GM23338 (cell line): Measurements from ENCODE around the gene EPHB6. TPM values are rescaled to one million over a fixed set of nuclear protein-coding genes. Genes with fewer than 3 reads are reported as not detected.

Experiments used
- ATAC-seq: fragments of 200-7000 bp; cut with Tn5 transposase; 3 replicates; pipeline ENCODE4 v1.9.1; 2020
- DNase-seq: peaks from one replicate; pipeline ENCODE4 v3.0.0-alpha.2; 2015; ENCODE audit warnings: low spot score
- H2AFZ ChIP-seq: fragments of 200-600 bp; sonication (generic); 2 replicates; pipeline ENCODE4 v1.8.0; 2016; ENCODE audit warnings: antibody characterized with exemption, mild to moderate bottlenecking, moderate library complexity
- H3F3A ChIP-seq: fragments of 200-600 bp; sonication (generic); replicated peaks from 2 replicates; pipeline ENCODE4 v1.8.0; 2017; ENCODE audit warnings: antibody characterized with exemption, mixed run types, low read depth
- H3K27ac ChIP-seq: fragments of 200-600 bp; sonication (generic); 2 replicates; pipeline ENCODE4 v1.6.1; 2016; ENCODE audit warnings: low read depth
- H3K27me3 ChIP-seq: fragments of 200-600 bp; sonication (generic); 2 replicates; pipeline ENCODE4 v1.8.0; 2016; ENCODE audit warnings: mild to moderate bottlenecking, mixed run types, moderate library complexity; ENCODE audit not compliant: insufficient read depth
- H3K36me3 ChIP-seq: fragments of 200-600 bp; sonication (generic); 2 replicates; pipeline ENCODE4 v1.8.0; 2016; ENCODE audit warnings: mild to moderate bottlenecking; ENCODE audit not compliant: insufficient read depth
- H3K4me1 ChIP-seq: fragments of 200-600 bp; sonication (generic); 2 replicates; pipeline ENCODE4 v1.8.0; 2016; ENCODE audit warnings: mild to moderate bottlenecking, moderate library complexity; ENCODE audit not compliant: insufficient read depth
- H3K4me2 ChIP-seq: fragments of 200-600 bp; sonication (generic); 2 replicates; pipeline ENCODE4 v1.7.1; 2017; ENCODE audit warnings: mixed run types
- H3K4me3 ChIP-seq: fragments of 200-600 bp; sonication (generic); 2 replicates; pipeline ENCODE4 v1.6.1; 2016; ENCODE audit warnings: mixed run types
- H3K79me2 ChIP-seq: fragments of 200-600 bp; sonication (generic); replicated peaks from 2 replicates; pipeline ENCODE4 v1.8.0; 2017; ENCODE audit warnings: mild to moderate bottlenecking; ENCODE audit not compliant: insufficient read depth
- H3K9me2 ChIP-seq: fragments of 200-600 bp; sonication (generic); 2 replicates; pipeline ENCODE4 v1.8.0; 2017; ENCODE audit not compliant: insufficient read depth
- H4K20me1 ChIP-seq: fragments of 200-600 bp; sonication (generic); replicated peaks from 2 replicates; pipeline ENCODE4 v1.8.0; 2017; ENCODE audit warnings: mild to moderate bottlenecking; ENCODE audit not compliant: insufficient read depth
- H3K27ac Mint-ChIP-seq: 2 replicates; pipeline ENCODE4 v1.8.0; 2020; ENCODE audit warnings: inconsistent platforms, mild to moderate bottlenecking, moderate library complexity, mixed read lengths
- H3K27me3 Mint-ChIP-seq: 3 replicates; pipeline ENCODE4 v1.8.0; 2022; ENCODE audit warnings: low read depth, mild to moderate bottlenecking, moderate library complexity, mixed read lengths, inconsistent platforms; ENCODE audit not compliant: insufficient read depth, poor library complexity
- H3K36me3 Mint-ChIP-seq: 3 replicates; pipeline ENCODE4 v1.8.0; 2021; ENCODE audit warnings: low read depth, mild to moderate bottlenecking, inconsistent platforms, moderate library complexity, mixed read lengths
- H3K4me1 Mint-ChIP-seq: 3 replicates; pipeline ENCODE4 v1.8.0; 2020; ENCODE audit warnings: mild to moderate bottlenecking, inconsistent platforms, mixed read lengths
- H3K4me3 Mint-ChIP-seq: 3 replicates; pipeline ENCODE4 v1.8.0; 2021; ENCODE audit warnings: moderate library complexity, mild to moderate bottlenecking, inconsistent platforms, mixed read lengths
- H3K9me3 Mint-ChIP-seq: 3 replicates; pipeline ENCODE4 v1.8.0; 2020; ENCODE audit warnings: moderate library complexity, mild to moderate bottlenecking, inconsistent platforms, mixed read lengths
- CREB1 ChIP-seq: fragments of 250-450 bp; sonication (Bioruptor Pico); IDR thresholded peaks from 2 replicates; pipeline ENCODE4 v1.5.0; 2020; ENCODE audit warnings: low read depth, mild to moderate bottlenecking, moderate library complexity
- CTCF ChIP-seq, 2 experiments: fragments of 200-600 bp in 1 of 2; sonication (generic) in 1 of 2; conservative IDR thresholded peaks; 2 replicates each; pipeline versions ENCODE4 v1.5.1 to v1.6.1; 2016 to 2017; ENCODE audit warnings: antibody characterized with exemption in 2 of 2, low read depth in 2 of 2, mild to moderate bottlenecking in 2 of 2, moderate library complexity in 1 of 2
- EZH2 ChIP-seq: fragments of 200-600 bp; sonication (generic); IDR thresholded peaks from one replicate; pipeline ENCODE4 v1.8.0; 2017; ENCODE audit warnings: antibody characterized with exemption, mild to moderate bottlenecking, low read depth; ENCODE audit not compliant: unreplicated experiment
- EZH2phosphoT487 ChIP-seq: fragments of 200-600 bp; sonication (generic); IDR thresholded peaks from one replicate; pipeline ENCODE4 v1.8.1; 2018; ENCODE audit warnings: antibody characterized with exemption; ENCODE audit not compliant: unreplicated experiment
- JUNB ChIP-seq: IDR thresholded peaks from one replicate; pipeline ENCODE4 v1.6.1; 2016; ENCODE audit warnings: antibody characterized with exemption; ENCODE audit not compliant: unreplicated experiment
- NANOG ChIP-seq: IDR thresholded peaks from 2 replicates; pipeline ENCODE4 v1.6.1; 2016; ENCODE audit warnings: antibody characterized with exemption, borderline replicate concordance
- POLR2AphosphoS5 ChIP-seq: IDR thresholded peaks from 2 replicates; pipeline ENCODE4 v1.6.1; 2016; ENCODE audit warnings: antibody characterized with exemption, low read depth
- REST ChIP-seq: IDR thresholded peaks from one replicate; pipeline ENCODE4 v1.6.1; 2018; ENCODE audit warnings: antibody characterized with exemption; ENCODE audit not compliant: unreplicated experiment
- STAT1 ChIP-seq: IDR thresholded peaks from one replicate; pipeline ENCODE4 v1.6.1; 2016; ENCODE audit warnings: antibody characterized with exemption; ENCODE audit not compliant: unreplicated experiment
- ZNF114 ChIP-seq: fragments of 250-450 bp; sonication (Bioruptor Pico); IDR thresholded peaks from 2 replicates; pipeline ENCODE4 v1.5.0; 2020; ENCODE audit warnings: mild to moderate bottlenecking, moderate library complexity
- ZNF331 ChIP-seq: fragments of 250-450 bp; sonication (Bioruptor Pico); IDR thresholded peaks from 2 replicates; pipeline ENCODE4 v1.5.0; 2020; ENCODE audit warnings: low read depth, mild to moderate bottlenecking, moderate library complexity
- polyA plus RNA-seq: library from polyadenylated mRNA; unstranded; fragments of >200 nt; fragmentation: Nextera tagmentation; extraction: Ambion mirVana; gene quantifications from 2 replicates; pipeline ENCODE4 v1.2.1, GENCODE V29; 2016
- total RNA-seq: library from RNA; depleted of rRNA; stranded (reverse); fragments of >200 nt; shearing (Covaris generic); gene quantifications from 2 replicates; pipeline ENCODE4 v1.2.3, GENCODE V29; 2014
- TF ChIP-seq, protein P1 (sequence below): fragments of 250-450 bp; sonication (Bioruptor Pico); IDR thresholded peaks from 2 replicates; pipeline ENCODE4 v1.5.0; 2020; ENCODE audit warnings: mild to moderate bottlenecking, moderate library complexity
- TF ChIP-seq, protein P2 (sequence below): IDR thresholded peaks from 2 replicates; pipeline ENCODE4 v1.6.1; 2016; ENCODE audit warnings: antibody characterized with exemption

The EPHB6 gene
- total and polyA plus RNA-seq, 2 experiments from 2014 or later = 20.8 to 27.5 TPM

DNA sequence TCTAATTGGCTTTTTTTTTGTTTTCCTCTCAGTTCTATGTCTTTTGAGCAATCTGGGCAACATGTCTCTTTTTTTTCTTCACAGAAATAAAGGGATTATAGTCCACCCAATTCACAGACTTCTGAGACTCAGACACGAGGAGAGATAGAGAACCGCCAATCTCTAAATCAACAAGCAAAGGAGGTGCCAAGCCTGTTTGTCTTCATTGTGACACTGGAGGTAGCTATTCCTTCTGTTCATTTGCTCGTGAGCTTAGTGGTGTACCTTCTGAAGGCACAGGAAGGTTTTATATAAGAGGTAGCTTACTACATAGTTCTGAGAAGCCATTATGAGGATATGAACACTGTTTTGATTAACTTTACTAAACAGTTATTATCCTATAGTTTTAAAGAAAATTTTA, 6.1 kb downstream of the EPHB6 start:
- H3K9me3 Mint-ChIP-seq = no peaks in the 10 kb centered on the region; the same call in 2 of the 3 replicates
- Histone ChIP-seq H2AFZ (no peak overlapping the region), H3F3A (no peaks in the 10 kb centered on the region), H3K4me3 (no peak overlapping the region), H3K4me1 (peaks cover 25% of the 10 kb centered on the region), H4K20me1 (no peaks in the 10 kb centered on the region), H3K36me3 (no peaks in the 10 kb centered on the region; the same call in none of the 2 replicates), H3K9me2 (no peaks in the 10 kb centered on the region), H3K4me2 (0 out of 2 replicates have a peak overlapping the region, but pooled peaks have one; percentile 65), H3K27me3 (peaks cover 5% of the 10 kb centered on the region; the same call in 1 of the 2 replicates), H3K27ac (no peak overlapping the region), H3K79me2 (no peaks in the 10 kb centered on the region)
- H3K27ac Mint-ChIP-seq = no peak overlapping the region
- peaks cover 41% of the 10 kb centered on the region for H3K4me1 Mint-ChIP-seq
- DNase-seq = no peak
- H3K27me3 Mint-ChIP-seq = peaks cover 6% of the 10 kb centered on the region
- no peak overlapping the region for H3K4me3 Mint-ChIP-seq
- TF ChIP-seq EZH2phosphoT487 (no peak), NANOG (no peak), JUNB (no peak), CTCF (conservative IDR thresholded peaks at IDR 0.05; ENCODE audit: low read depth in 2 of 2) (no peak), REST (no peak), STAT1 (no peak), ZNF331 (CRISPR knock-in tag) (no peak), POLR2AphosphoS5 (no peak), ZNF114 (CRISPR knock-in tag) (no peak), CREB1 (CRISPR knock-in tag) (no peak), EZH2 (no peak)
- TF ChIP-seq, protein P1, sequence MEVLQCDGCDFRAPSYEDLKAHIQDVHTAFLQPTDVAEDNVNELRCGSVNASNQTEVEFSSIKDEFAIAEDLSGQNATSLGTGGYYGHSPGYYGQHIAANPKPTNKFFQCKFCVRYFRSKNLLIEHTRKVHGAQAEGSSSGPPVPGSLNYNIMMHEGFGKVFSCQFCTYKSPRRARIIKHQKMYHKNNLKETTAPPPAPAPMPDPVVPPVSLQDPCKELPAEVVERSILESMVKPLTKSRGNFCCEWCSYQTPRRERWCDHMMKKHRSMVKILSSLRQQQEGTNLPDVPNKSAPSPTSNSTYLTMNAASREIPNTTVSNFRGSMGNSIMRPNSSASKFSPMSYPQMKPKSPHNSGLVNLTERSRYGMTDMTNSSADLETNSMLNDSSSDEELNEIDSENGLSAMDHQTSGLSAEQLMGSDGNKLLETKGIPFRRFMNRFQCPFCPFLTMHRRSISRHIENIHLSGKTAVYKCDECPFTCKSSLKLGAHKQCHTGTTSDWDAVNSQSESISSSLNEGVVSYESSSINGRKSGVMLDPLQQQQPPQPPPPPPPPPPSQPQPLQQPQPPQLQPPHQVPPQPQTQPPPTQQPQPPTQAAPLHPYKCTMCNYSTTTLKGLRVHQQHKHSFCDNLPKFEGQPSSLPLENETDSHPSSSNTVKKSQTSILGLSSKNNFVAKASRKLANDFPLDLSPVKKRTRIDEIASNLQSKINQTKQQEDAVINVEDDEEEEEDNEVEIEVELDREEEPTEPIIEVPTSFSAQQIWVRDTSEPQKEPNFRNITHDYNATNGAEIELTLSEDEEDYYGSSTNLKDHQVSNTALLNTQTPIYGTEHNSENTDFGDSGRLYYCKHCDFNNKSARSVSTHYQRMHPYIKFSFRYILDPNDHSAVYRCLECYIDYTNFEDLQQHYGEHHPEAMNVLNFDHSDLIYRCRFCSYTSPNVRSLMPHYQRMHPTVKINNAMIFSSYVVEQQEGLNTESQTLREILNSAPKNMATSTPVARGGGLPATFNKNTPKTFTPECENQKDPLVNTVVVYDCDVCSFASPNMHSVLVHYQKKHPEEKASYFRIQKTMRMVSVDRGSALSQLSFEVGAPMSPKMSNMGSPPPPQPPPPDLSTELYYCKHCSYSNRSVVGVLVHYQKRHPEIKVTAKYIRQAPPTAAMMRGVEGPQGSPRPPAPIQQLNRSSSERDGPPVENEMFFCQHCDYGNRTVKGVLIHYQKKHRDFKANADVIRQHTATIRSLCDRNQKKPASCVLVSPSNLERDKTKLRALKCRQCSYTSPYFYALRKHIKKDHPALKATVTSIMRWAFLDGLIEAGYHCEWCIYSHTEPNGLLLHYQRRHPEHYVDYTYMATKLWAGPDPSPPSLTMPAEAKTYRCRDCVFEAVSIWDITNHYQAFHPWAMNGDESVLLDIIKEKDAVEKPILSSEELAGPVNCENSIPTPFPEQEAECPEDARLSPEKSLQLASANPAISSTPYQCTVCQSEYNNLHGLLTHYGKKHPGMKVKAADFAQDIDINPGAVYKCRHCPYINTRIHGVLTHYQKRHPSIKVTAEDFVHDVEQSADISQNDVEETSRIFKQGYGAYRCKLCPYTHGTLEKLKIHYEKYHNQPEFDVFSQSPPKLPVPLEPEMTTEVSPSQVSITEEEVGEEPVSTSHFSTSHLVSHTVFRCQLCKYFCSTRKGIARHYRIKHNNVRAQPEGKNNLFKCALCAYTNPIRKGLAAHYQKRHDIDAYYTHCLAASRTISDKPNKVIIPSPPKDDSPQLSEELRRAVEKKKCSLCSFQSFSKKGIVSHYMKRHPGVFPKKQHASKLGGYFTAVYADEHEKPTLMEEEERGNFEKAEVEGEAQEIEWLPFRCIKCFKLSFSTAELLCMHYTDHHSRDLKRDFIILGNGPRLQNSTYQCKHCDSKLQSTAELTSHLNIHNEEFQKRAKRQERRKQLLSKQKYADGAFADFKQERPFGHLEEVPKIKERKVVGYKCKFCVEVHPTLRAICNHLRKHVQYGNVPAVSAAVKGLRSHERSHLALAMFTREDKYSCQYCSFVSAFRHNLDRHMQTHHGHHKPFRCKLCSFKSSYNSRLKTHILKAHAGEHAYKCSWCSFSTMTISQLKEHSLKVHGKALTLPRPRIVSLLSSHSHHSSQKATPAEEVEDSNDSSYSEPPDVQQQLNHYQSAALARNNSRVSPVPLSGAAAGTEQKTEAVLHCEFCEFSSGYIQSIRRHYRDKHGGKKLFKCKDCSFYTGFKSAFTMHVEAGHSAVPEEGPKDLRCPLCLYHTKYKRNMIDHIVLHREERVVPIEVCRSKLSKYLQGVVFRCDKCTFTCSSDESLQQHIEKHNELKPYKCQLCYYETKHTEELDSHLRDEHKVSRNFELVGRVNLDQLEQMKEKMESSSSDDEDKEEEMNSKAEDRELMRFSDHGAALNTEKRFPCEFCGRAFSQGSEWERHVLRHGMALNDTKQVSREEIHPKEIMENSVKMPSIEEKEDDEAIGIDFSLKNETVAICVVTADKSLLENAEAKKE (CRISPR knock-in tag) = no peak
- TF ChIP-seq, protein P2, sequence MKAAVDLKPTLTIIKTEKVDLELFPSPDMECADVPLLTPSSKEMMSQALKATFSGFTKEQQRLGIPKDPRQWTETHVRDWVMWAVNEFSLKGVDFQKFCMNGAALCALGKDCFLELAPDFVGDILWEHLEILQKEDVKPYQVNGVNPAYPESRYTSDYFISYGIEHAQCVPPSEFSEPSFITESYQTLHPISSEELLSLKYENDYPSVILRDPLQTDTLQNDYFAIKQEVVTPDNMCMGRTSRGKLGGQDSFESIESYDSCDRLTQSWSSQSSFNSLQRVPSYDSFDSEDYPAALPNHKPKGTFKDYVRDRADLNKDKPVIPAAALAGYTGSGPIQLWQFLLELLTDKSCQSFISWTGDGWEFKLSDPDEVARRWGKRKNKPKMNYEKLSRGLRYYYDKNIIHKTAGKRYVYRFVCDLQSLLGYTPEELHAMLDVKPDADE = no peak
- H3K36me3 Mint-ChIP-seq = no peaks in the 10 kb centered on the region; the same call in 2 of the 3 replicates
- ATAC-seq = no peak
